HS-5 (cell line): ENCODE results near the gene CCR7.
"Not testable (repeated sequence)": the region's sequence is repeated elsewhere in the genome, so short reads cannot be mapped to it uniquely, and the experiment has no call there.

ENCODE experiments used
- DNase-seq: peaks from one replicate; pipeline ENCODE4 v3.0.0-alpha.2; 2012; ENCODE audit warnings: low read depth

CCR7 gene

GRCh38 chr17:40551091-40551878 is 14.0 kb downstream of the CCR7 start:
- DNase-seq, result peak; percentile 82

- no peak for DNase-seq
These were observed 14.7 kb downstream of the CCR7 start for GRCh38 chr17:40550608-40551007.

- no peak for DNase-seq
These were observed 16.1 kb downstream of the CCR7 start for GRCh38 chr17:40548982-40549685.

- DNase-seq, result no peak
These were observed 16.7 kb downstream of the CCR7 start for GRCh38 chr17:40548491-40548981.

- DNase-seq, result no peak
These were observed 17.3 kb downstream of the CCR7 start for GRCh38 chr17:40547785-40548478.

- DNase-seq, result no peak
These were observed 18.0 kb downstream of the CCR7 start for GRCh38 chr17:40547079-40547784.

- not testable (repeated sequence) for DNase-seq
These were observed 18.8 kb downstream of the CCR7 start for GRCh38 chr17:40546497-40546896.

- no peak for DNase-seq
These were observed 19.6 kb downstream of the CCR7 start for GRCh38 chr17:40545660-40546059.

GRCh38 chr17:40542558-40543411 is 22.5 kb downstream of the CCR7 start:
- no peak for DNase-seq

GRCh38 chr17:40541873-40542557 is 23.3 kb downstream of the CCR7 start:
- no peak for DNase-seq

GRCh38 chr17:40541060-40541872 is 24.0 kb downstream of the CCR7 start:
- no peak for DNase-seq

GRCh38 chr17:40540448-40540847 is 24.8 kb downstream of the CCR7 start:
- DNase-seq, result no peak

- no peak for DNase-seq
These were observed 25.4 kb downstream of the CCR7 start for GRCh38 chr17:40539711-40540411.

GRCh38 chr17:40538936-40539705 is 26.2 kb downstream of the CCR7 start:
- DNase-seq, result no peak

- DNase-seq, result no peak
These were observed 27.0 kb downstream of the CCR7 start for GRCh38 chr17:40538019-40538935.

- no peak for DNase-seq
These were observed 28.7 kb downstream of the CCR7 start for GRCh38 chr17:40536295-40537171.
